Suprapubic skin (tissue), 4 donors: ENCODE results near the gene PTGS1. TPM values are rescaled to one million over a fixed set of nuclear protein-coding genes. Genes with fewer than 3 reads are reported as not detected.
A peak's percentile ranks its signal among the peaks of the same experiment; 100 is the strongest.
"Not testable (repeated sequence)": the region's sequence is repeated elsewhere in the genome, so short reads cannot be mapped to it uniquely, and the experiment has no call there.

Source experiments
- DNase-seq, 2 donors: peaks; one replicate each; pipeline ENCODE4 v3.0.0-alpha.2; 2019; ENCODE audit warnings: low spot score in 2 of 2
- H3K27ac ChIP-seq: fragments of 200-600 bp; sonication (generic); one replicate; pipeline ENCODE4 v1.5.1; 2019
- H3K27me3 ChIP-seq: fragments of 200-600 bp; sonication (generic); one replicate; pipeline ENCODE4 v1.5.1; 2019
- H3K36me3 ChIP-seq: fragments of 200-600 bp; sonication (generic); one replicate; pipeline ENCODE4 v1.5.1; 2019
- H3K4me1 ChIP-seq: fragments of 200-600 bp; sonication (generic); one replicate; pipeline ENCODE4 v1.5.1; 2019
- H3K4me3 ChIP-seq: fragments of 200-600 bp; sonication (generic); one replicate; pipeline ENCODE4 v1.5.1; 2019; ENCODE audit warnings: mild to moderate bottlenecking
- H3K9me3 ChIP-seq: fragments of 200-600 bp; sonication (generic); one replicate; pipeline ENCODE4 v1.5.1; 2019
- CTCF ChIP-seq, 2 donors: fragments of 200-600 bp in 1 of 2; fragments of 450-650 bp in 1 of 2; sonication (generic) in 1 of 2; IDR thresholded peaks; one replicate each; pipeline ENCODE4 v1.5.1; 2016 to 2019; ENCODE audit warnings: antibody characterized with exemption in 2 of 2, mild to moderate bottlenecking in 1 of 2, moderate library complexity in 1 of 2
- EP300 ChIP-seq: sonication (generic); formaldehyde crosslinking; IDR thresholded peaks from one replicate; pipeline ENCODE4 v1.6.1; 2017; ENCODE audit warnings: antibody characterized with exemption
- POLR2A ChIP-seq, 2 donors: fragments of 450-650 bp; IDR thresholded peaks; one replicate each; pipeline ENCODE4 v1.6.1; 2017; ENCODE audit warnings: antibody characterized with exemption in 2 of 2, mild to moderate bottlenecking in 2 of 2, moderate library complexity in 2 of 2
- POLR2AphosphoS5 ChIP-seq, 3 donors: sonication (generic); formaldehyde crosslinking; IDR thresholded peaks; one replicate each; pipeline ENCODE4 v1.6.1; 2017; ENCODE audit warnings: antibody characterized with exemption in 3 of 3
- WGBS: methylation state at CpG from one replicate; pipeline ENCODE4 v1.1.5; 2018; 5-methylcytosine and 5-hydroxymethylcytosine counted together
- total RNA-seq, 4 donors: library from RNA; depleted of rRNA; stranded (reverse); fragments of >200 nt; gene quantifications; one replicate each; pipeline ENCODE4 v1.1.0, GENCODE V29; 2016

PTGS1 gene
- total RNA-seq, 4 donors from 2014 or later = 64.3 to 124 (median 73.1) TPM

- 77% methylated on average over 8 of the region's 8 CpGs for WGBS
- peak in 1 of 2 donors; percentile 42 for DNase-seq
- TF ChIP-seq EP300 = no peak
- no peak for TF ChIP-seq POLR2AphosphoS5 (IDR thresholded peaks at IDR 0.05)
- no peak for TF ChIP-seq CTCF (IDR thresholded peaks at IDR 0.05)
- TF ChIP-seq POLR2A (IDR thresholded peaks at IDR 0.05) = no peak
Observed at GRCh38 chr9:122354536-122355199, 16.2 kb upstream of the PTGS1 start.

GRCh38 chr9:122355336-122355875 is 15.4 kb upstream of the PTGS1 start:
- no peak overlapping the region for H3K4me3 ChIP-seq
- no peaks in the 10 kb centered on the region for H3K4me1 ChIP-seq
- no peaks in the 10 kb centered on the region for H3K36me3 ChIP-seq
- no peak overlapping the region for H3K27ac ChIP-seq
- H3K27me3 ChIP-seq = no peaks in the 10 kb centered on the region
- WGBS = 90% methylated on average over 4 of the region's 4 CpGs
- TF ChIP-seq EP300 (no peak), POLR2AphosphoS5 (IDR thresholded peaks at IDR 0.05) (no peak), POLR2A (IDR thresholded peaks at IDR 0.05) (no peak), CTCF (IDR thresholded peaks at IDR 0.05) (no peak)
- H3K9me3 ChIP-seq = no peaks in the 10 kb centered on the region
- DNase-seq = peak in 1 of 2 donors; percentile 40

More at GRCh38 chr9:122354536-122355199, 16.2 kb upstream of the PTGS1 start:
- Histone ChIP-seq H3K4me3 (no peak overlapping the region), H3K36me3 (no peaks in the 10 kb centered on the region), H3K4me1 (no peaks in the 10 kb centered on the region), H3K27ac (no peak overlapping the region), H3K9me3 (no peaks in the 10 kb centered on the region), H3K27me3 (no peaks in the 10 kb centered on the region)

GRCh38 chr9:122356627-122357026 is 14.2 kb upstream of the PTGS1 start:
- H3K27me3 ChIP-seq = no peaks in the 10 kb centered on the region
- no peak overlapping the region for H3K27ac ChIP-seq
- WGBS = 38% methylated on average over 2 of the region's 2 CpGs
- DNase-seq = peak in 1 of 2 donors; percentile 32
- no peaks in the 10 kb centered on the region for H3K36me3 ChIP-seq
- no peak overlapping the region for H3K4me3 ChIP-seq
- no peaks in the 10 kb centered on the region for H3K4me1 ChIP-seq
- TF ChIP-seq EP300 (no peak), CTCF (IDR thresholded peaks at IDR 0.05) (no peak), POLR2A (IDR thresholded peaks at IDR 0.05) (no peak), POLR2AphosphoS5 (IDR thresholded peaks at IDR 0.05) (no peak)
- no peaks in the 10 kb centered on the region for H3K9me3 ChIP-seq

GRCh38 chr9:122360891-122361290 is 9.9 kb upstream of the PTGS1 start:
- WGBS = 73% methylated on average over 5 of the region's 8 CpGs
- no peak overlapping the region for H3K27ac ChIP-seq
- peaks cover 11% of the 10 kb centered on the region for H3K4me1 ChIP-seq
- no peaks in the 10 kb centered on the region for H3K36me3 ChIP-seq
- TF ChIP-seq POLR2A (IDR thresholded peaks at IDR 0.05) (no peak), CTCF (IDR thresholded peaks at IDR 0.05) (no peak), EP300 (no peak), POLR2AphosphoS5 (IDR thresholded peaks at IDR 0.05) (no peak)
- no peaks in the 10 kb centered on the region for H3K9me3 ChIP-seq
- H3K27me3 ChIP-seq = no peaks in the 10 kb centered on the region
- no peak for DNase-seq
- no peak overlapping the region for H3K4me3 ChIP-seq

GRCh38 chr9:122363131-122363530 is 7.7 kb upstream of the PTGS1 start:
- H3K27ac ChIP-seq, H3K27me3 ChIP-seq, H3K4me3 ChIP-seq, H3K36me3 ChIP-seq, DNase-seq, H3K9me3 ChIP-seq: not testable (repeated sequence)
- WGBS = 94% methylated on average over 12 of the region's 12 CpGs
- H3K4me1 ChIP-seq = peaks cover 21% of the 10 kb centered on the region
